Activated CD4-positive, alpha-beta T cell treated with anti-CD3 and anti-CD28 coated beads, Interleukin-10, Interleukin-2, amounts not matched to agents 100 ng/mL and 50 ng/mL, durations not matched to agents 16 hours and 8 hours (primary cell): Measurements from ENCODE around the gene DEPDC5.
"Not testable (repeated sequence)": the region's sequence is repeated elsewhere in the genome, so short reads cannot be mapped to it uniquely, and the experiment has no call there.

Source experiments
- DNase-seq: peaks from one replicate; pipeline ENCODE4 v3.0.0-alpha.2; 2020

The DEPDC5 gene

DNA sequence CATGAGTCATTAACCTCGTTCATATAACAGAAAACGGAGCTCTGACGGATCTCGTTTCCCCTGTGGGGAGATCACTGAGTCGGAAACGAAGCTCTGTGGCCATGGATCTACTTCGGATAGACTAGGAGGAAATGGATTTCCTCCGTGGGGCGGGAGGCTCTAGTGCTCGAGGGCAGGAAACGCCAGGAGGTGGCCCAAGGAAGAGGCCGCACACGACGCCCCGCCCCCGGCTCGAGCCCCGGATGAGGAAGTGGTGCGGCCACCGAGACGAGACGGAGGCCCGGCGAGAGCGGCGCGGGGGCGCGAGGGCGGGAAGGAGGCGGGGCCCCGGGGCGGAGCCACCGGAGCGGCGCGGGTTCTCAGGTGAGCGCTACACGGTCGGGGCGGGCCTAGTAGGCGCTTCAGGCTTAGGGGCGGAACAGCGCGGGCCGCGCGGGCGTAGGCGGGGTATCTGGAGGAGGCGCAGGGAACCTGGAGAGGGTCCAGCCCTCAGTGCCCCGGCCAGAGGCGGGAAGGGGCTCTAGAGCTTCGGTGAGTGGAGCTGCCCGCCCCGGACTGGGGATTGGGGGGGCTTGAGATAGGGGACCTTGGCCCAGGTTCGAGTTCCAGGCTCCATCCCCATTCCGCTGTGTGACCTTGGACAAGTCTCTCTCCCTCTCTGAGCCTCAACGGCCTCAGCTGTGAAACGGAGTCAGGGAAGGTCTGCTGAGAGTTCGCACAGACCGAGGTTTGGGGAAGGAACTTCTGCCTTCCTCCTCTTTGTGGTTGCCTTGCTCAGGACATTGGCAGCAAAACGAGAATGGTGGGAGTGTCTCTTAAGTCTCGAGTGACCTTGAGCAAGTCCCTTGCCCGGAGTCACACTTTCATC is at the start of gene DEPDC5:
Gene DEPDC5 (plus strand): TSS at position 386 of the 868 bp plus-strand sequence. CDS start 903 bp downstream, outside the sequence.
- peak; percentile 97 for DNase-seq

DNA sequence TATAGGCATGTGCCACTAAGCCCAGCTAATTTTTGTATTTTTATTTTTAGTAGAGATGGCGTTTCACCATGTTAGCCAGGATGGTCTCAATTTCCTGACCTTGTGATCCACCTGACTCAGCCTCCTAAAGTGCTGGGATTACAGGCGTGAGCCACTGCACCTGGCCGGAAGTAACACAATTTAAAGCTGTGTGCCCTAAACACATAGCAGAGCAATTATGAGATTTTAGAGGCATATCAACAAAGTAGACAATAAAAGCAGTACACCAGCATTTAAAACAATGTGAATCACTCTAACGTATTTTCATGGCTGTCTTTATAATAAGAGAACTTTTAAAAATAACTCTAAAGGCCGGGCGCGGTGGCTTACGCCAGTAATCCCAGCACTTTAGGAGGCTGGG is 46.3 kb upstream of the DEPDC5 start:
- no peak for DNase-seq

DNA sequence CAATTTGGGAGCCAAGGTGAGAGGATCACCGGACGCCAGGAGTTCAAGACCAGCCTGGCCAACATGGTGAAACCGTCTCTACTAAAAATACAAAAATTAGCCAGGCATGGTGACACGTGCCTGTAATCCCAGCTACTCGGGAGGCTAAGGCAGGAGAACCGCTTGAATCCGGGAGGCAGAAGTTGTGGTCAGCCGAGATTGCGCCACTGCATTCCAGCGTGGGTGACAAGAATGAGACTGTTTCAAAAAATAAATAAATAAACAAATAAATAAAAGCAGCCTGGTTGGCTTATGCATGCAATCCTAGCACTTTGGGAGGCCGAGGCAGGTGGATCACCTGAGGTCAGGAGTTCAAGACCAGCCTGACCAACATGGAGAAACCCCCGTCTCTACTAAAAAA is 42.6 kb upstream of the DEPDC5 start:
- DNase-seq = not testable (repeated sequence)

DNA sequence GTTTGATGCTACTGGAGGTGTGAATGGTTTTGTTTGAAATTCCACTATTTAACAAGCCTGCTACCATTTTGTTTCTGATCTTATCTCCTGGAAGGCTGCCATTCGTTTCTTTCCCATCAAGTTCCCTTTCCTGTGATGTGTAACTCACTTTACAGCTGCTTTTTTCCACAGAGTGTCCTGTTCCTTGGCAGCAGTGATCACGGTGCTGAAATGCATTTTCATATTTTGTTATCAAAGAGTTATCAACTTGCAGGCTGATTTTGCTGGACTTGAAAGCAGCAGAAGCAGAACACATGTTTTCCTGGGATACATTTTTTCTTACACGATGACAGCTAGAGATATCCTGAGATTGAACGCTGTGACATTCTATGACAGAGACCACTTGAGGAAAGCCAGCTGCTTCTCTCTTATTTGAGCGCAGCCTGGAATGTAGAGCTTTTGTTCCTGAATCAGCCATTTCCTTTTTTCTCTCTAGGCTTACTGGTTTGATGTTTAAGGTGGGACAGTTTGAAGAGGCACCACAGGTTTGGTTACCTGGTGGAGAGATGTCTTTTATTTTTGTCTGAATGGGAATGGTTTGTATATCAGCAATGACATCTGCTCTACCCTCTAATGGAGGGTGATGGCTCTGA is 38.6 kb upstream of the DEPDC5 start:
- no peak for DNase-seq

DNA sequence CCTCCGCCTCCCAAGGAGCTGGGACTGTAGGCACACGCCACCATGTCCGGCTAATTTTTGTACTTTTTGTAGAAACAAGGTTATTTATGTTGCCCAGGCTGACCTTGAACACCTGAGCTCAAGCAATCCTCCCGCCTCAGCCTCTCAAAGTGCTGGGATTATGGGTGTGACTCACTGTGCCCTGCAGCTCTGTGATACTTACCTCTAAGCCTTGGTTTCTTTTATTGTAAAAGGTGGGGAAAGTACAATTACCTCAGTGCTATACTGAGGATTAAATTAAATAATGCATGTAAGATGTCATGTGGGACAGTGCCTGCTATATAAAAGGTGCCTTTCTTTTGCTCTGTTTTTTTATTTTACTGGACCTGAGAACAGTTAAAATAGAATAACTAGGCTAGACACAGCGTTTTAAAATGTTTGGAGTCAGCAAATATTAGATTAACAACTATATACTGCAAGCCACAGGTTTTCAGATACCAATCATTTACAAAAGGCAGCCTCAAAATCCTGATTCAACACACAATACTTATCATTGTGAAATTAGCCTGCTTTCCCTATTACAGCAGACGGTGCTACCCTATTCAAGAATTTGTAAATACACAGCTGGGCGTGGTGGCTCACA is 33.9 kb upstream of the DEPDC5 start:
- DNase-seq = no peak

DNA sequence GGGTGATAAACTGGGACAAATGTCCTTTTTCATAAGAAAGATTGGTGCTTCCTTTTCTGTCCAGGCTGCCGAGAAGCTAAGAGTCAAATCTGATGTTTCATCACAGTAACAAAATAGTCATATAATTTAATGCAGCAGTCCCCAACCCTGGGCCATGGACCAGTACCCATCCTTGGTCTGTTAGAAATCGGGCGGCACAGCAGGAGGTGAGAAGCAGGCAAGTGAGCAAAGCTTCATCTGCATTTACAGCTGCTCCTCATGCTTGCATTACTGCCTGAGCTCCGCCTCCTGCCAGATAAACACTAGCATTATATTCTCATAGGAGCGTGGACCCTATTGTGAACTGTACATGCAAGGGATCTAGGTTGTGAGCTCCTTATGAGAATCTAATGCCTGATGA is 30.1 kb upstream of the DEPDC5 start:
- DNase-seq = no peak

DNA sequence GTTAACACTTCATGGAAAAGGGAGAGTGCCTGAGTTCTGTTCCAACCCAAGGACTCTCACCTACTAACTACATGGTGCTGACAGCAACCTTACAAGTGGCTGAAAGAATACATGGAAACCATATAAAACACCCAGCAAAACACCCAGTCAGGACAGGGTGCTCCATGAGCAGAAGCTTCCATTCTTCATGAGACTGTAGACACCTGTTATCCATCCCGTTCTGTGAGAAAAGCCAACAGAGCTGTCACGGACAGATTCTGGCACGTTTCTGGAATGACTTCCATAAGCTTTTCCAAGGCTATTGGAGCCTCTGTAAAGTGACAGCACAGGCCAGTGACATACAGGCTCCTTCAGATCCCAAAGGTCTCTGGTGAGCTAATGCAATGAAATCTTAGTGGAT is 27.1 kb upstream of the DEPDC5 start:
- no peak for DNase-seq

DNA sequence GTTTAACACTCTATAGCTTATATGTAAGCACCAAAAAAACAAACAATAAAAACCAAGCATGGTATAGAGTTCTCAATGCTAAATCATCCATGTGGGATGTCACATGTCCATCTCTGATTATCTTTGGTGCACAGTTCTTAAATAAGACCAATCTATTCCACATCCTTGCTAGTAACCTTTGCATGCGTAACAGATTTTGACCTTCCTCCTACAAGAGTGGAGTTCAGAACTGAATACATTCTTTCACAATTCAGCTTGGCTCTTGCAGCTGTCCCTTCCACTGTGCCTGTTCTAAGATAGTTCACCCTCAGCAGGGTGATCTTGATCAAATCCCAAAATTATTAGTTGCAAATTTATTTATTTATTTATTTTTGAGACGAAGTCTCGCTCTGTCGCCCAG is 25.0 kb upstream of the DEPDC5 start:
- DNase-seq = no peak

DNA sequence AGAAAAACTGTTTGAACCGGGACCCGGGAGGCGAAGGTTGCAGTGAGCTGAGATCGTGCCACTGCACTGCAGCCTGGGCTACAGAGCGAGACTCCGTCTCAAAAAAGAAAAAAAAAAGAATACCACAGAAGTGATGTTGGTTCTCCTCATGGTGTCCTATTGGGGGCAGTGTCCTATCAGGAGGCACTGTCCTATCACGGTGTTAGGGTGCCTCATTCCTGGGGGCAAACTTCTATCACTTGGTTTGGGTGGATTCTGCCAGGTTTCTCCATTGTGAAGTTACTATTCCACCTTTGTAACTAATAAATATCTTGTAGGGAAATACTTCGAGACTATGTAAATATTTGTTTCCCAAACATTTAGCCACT is 23.5 kb upstream of the DEPDC5 start:
- no peak for DNase-seq

DNA sequence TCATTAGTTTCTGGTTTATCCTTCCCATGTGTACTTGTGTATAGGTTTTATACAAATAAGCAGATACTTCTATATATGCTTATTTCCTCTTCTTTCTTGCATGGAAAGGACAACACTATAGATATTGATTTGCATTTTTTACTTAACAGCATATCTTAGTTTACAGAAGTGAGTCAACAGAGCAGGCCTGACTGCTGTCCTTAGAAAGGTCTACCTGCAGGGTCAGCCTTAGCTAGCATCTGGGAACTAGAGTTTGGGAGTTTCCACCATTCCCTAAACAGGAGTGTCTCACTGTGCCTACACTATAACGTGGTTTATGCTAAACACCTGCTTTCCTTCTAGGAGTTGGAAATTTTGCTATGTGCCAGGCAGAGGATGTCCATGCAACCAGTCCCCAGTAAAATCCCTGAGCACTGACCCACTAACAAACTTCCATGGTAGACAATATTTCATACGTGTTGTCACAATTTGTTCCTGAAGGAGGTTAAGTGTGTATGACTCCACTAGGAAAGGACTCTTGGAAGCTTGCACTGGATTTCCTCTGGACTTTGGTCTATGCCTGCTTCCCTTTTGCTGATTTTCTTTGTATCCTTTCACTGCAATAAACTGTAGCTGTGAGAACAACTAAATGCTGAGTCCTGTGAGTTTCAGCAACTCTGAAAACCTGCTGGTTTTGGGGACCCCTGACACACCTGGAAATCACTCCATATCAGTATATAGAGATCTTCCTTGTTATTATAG is 21.6 kb upstream of the DEPDC5 start:
- DNase-seq = no peak

DNA sequence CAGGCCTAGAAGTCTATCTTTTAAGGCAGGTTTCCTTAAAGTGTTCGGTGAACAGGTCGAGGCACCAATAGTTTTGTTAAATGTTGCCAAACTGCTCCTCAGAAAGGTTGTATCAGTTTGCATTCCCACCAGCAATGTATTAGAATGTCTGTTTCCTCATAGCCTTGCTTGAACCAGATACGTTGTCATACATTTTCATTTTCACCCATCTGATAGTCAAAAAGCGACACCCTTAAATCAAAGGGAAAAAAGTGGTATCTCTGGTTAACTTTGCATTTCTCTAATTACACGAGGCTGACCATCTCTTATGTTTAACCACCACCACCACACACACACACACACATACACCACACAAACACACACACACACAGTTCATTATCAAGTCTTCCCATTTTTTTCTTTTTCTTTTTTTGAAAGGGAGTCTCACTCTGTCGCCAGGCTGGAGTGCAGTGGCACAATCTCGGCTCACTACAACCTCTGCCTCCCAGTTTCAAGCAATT is 20.2 kb upstream of the DEPDC5 start:
- DNase-seq = peak; percentile 13

DNA sequence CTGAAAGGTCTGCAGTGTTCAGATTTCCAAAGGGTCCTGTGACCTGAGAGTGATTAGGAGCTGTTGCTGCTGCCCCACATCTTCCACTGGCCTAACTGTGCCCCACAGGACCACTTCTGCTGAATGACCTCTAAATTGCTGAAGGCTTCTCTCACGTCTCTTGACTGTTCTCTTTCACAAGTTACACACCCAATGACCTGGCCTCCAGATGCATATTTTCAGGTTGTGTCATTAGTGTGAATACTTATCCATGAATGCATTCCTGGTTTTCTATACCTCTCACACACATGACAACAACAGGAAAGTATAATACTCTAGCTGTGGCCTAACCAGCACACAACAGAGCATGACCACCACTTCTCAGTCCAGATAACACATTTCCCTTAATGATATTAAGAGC is 19.3 kb upstream of the DEPDC5 start:
- no peak for DNase-seq

DNA sequence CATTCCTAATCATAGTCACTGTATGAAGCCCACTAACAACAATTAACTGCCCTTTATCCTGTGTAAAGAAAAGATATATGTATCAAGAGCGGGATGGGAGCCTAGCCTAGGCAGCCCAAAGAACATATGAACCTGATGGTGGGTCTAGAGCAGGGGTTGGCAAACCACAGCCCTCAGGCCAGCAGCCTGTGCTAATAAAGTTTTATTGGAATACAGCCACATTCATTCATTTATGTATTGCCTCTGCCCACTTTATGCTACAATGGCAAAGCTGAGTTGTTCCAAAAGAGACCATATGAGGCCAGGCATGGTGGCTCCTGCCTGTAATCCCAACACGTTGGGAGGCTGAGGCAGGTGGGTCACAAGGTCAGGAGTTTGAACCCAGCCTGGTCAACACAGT is 17.4 kb upstream of the DEPDC5 start:
- DNase-seq = no peak

DNA sequence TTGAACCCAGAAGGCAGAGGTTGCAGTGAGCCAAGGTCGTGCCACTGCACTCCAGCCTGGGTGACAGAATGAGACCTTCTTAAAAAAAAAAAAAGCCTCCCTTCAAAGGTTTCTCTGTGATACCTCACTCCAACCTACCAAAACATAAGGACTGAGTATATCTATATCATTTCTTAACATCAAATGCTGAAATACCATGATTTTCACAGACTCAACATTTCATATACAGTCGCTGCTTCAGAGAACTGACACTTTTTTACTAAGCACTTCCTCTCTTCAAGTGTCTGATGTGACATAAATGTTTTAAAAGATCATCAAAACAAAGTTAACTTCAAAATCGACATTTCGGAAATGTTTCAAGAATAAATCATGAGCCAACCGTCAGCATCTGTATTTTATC is 15.9 kb upstream of the DEPDC5 start:
- DNase-seq = no peak

DNA sequence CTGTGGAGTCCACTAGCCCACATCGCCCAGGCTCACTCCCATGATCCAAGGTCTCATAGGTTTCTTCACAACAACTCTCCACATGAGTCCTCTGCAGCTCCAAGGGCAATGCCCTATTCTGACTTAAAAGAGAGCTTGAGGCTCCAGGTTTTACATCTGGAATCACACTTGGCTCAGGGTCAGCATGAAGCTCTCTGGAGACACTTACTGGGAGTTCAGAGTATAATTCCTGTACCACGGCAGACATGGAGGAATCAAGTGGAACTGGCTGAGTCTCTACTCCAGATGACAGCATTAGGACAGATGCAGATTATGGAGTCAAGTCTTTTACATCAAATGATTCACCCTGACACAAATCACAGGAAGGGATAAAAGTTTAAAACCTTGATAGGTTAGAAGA is 15.3 kb upstream of the DEPDC5 start:
- no peak for DNase-seq

DNA sequence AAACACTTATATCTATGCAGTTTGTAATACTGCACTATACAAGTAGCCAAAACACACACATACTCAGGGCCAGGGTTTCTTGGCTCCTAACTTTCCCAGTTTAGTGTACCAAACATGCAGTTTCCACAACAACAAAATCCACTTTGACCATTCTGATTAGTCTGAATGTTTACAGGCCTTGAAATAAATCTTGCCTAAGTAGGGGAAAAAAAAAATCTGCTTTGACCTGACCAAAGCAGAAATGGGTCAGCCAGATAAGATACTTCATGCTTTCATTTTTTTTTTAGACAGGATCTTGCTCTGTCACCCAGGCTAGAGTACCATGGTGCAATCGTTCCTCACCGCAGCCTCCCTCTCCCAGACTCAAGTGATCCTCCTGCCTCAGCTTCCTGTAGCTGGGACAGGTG is 14.0 kb upstream of the DEPDC5 start:
- DNase-seq = no peak

DNA sequence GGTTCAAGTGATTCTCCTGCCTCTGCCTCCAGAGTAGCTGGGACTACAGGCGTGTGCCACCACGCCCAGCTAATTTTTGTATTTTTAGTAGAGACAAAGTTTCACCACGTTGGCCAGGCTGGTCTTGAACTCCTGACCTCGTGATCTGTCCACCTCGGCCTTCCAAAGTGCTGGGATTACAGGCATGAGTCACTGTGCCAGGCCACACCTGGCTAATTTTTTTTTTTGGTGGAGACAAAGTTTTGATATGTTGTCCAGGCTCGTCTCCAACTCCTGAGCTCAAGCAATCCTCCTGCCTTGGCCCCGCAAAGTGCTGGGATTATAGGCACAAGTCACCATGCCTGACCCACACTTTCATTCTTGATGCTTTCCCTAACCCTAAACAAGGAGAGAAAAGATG is 13.5 kb upstream of the DEPDC5 start:
- not testable (repeated sequence) for DNase-seq

DNA sequence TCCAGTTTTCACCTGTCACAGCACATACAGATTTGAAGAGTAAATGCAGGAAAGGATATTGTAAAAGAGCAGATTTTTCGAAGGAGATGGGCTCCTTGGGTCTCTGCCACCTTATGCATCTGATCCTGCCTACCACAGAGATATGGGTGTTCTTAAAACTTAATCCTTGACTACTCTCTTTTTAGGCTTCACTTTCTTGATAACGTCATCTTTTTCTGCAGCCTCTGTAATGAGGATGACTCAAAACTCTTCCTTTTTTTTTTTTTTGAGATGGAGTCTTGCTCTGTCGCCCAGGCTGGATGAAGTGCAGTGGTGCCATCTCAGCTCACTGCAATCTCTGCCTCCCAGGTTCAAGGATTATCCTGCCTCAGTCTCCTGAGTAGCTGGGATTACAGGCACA is 11.7 kb upstream of the DEPDC5 start:
- peak; percentile 4 for DNase-seq

DNA sequence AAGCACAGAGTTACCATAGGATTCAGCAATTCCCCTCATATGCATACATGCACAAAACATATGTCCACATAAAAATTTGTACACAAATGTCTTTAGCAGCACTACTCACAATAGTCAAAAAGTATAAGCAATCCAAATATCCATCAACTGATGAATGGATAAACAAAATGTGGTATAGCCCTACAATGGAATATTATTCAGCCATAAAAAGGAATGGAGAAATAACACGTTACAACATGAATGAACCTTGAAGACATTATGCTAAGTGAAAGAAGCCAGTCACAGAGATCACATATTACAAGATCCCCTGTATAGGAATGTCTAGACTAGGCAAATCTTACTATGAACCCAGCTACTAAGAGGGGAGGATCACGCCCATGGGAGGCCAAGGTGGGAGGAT is 11.1 kb upstream of the DEPDC5 start:
- DNase-seq = no peak

DNA sequence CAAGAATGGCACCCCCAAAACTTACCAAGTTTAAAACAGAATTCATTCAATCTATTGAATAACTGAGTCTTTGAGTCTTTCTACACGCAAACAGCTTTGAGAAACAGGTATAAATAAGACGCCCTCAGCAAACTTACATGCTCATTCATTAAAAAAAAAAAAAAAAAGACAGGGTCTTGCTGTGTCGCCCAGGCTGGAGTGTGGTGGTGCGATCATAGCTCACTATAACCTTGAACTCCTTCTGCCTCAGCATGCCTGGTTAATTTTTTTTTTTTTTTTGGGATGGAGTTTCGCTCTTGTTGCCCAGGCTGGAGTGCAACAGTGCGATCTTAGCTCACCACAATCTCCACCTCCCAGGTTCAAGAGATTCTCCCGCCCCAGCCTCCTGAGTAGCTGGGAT is 9.9 kb upstream of the DEPDC5 start:
- no peak for DNase-seq

DNA sequence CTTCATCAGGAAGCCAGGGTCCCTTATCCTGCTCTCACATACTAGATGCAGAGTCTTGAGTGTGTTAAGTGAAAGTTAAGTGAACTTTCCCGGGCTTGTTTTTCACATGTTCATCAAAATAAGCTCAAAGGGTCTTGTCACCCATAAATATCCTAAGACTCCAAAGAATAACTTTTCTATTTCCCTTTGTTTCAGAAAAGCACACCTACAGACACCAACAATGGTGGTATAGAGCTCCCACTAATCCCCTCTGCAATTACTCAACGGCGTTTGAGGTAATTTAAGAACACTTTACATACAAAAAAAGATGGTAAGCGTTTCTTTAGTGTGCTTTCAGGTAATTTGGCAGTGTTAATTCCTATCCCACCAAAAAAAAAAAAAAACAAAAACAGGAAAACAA is 6.4 kb upstream of the DEPDC5 start:
- no peak for DNase-seq

DNA sequence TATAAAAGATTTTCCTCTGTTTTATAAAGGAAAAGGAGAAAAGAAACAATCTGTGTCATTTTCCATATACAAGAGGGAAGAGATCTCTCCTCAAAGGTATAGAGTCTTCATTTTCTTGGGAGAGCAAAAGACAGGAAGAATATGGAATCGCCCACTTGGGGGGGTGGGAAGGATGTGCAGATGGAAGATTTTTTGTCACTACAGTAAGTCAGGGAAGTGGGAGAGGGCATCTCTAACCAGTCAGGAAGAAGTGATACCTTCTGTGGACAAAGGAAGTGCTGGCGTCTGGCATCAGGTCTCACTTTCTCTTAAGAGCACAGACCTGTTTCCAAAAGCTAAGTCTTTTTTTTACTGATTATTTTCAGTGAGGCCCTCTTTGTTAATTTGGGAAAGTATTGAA is 5.3 kb upstream of the DEPDC5 start:
- no peak for DNase-seq

DNA sequence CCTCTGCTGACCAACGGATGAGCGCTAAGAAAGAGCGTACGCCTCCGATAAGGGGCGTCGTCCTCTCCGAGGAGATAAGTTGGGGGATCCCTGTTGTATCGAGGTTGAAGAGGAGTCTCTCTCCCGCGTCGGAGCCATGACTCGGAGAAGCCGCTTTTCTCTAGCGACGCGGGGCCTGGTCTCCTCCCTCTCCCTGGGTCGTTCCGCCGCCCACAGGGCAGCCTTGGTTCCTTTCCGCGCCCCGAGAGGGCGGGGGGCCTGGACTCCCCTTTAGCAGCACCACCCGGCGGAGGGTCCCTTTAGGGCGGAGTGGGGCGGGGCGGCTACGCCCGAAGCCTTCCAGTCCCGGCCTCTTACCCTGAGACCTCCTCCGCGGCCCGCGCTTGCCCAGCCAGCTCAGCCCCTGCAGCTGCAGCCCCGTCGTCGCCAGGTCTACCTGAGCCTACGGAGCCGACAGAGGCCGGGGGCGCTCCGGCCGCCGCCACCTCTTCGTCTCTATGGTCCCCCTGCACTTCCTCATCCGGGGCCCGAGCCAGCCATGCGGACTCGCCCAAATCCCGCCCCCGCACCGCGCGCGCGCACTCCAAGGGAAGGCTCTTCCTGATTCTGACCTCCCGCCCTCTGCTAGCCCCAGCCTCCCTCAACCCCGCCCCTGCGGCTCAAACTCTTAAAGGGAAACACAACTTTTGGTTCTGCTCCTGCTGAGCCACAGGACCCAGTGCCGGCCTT is 4.0 kb upstream of the DEPDC5 start, which contains the start of gene PRR14L:
Gene PRR14L (minus strand): TSS at position 497 of the 729 bp plus-strand sequence. CDS start 11,272 bp downstream, outside the sequence.
- peak; percentile 98 for DNase-seq
